CD4-positive, alpha-beta T cell treated with Interleukin-2 at 100 ng/mL for 4 hours (primary cell): ENCODE measurements around the gene INPP4A.

Experiments used
- DNase-seq: peaks from one replicate; pipeline ENCODE4 v3.0.0-alpha.2; 2020; ENCODE audit warnings: low spot score

The INPP4A gene

GRCh38 chr2:98514096-98514639 is 69.5 kb downstream of the INPP4A start:
- no peak for DNase-seq

DNA sequence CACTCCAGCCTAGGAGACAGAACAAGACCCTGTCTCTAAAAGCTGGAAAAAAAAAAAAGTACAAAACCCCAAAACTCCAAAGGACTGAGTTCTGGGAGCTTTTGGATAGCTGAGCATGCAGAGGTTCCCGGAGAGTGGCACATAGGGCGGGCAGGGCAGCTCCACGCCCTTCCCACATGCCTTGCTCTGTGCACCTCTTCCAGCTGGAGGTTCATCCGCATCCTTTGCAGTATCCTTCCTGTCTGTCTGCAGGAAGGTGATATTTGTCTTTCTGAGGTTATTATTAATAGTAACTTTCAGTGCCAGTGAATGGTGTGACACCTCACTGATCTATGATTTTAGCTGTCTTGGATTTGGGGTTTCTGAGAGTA is 70.2 kb downstream of the INPP4A start:
- no peak for DNase-seq

DNA sequence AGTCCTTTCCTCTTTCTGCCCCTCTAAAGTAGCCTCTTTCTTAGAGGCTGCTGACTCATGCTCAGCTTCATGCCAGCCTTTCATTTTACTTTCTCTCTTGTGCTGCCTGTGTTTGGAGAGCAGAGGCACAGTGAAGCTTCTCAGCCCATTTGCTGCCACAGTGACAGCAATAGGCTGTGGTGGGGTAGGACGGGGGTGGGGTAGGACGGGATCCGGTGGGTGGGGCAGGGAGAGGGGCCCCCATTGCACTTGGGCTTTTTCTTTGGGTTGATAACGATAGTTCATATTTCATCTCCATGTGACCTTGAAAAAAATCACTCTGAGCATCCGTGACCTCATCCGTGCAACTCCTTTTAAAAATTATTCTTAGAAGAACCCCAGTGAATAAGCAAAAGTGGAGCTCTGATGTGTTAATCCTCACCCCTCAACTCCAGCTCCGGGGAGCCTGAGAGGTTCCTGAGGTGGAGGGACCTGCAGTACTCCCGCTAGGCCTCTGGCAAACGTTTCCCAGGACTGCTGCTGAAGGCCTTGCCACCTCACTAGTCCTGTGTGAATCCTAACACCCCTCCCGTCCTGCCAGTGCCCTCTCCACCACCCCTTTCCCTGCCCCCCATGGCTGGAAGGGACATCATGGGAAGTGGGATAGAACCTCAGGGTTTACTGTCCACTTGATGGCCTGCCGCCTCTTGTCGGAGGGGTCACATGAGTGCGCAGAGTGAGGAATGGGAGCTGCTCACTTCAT is 70.8 kb downstream of the INPP4A start:
- DNase-seq: peak; percentile 25

DNA sequence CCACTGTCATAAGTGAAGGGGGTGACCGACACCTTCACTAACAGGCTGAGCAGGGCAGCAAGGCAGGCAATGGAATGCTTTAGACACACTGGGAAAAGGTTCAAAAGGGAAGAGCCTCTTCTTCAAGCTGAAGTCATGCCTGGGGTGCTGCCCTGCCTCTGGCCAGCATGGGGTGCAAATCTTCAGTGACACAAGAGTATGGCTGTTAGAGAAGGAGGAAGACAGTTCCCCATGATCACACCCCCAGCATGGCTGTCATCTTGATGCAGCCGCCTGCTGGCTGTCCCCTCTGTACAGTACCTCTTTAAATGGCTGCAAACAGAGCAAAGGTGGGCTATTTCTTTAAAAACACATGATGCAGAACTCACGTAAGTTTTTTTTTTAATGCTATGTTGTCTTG is 71.9 kb downstream of the INPP4A start:
- no peak for DNase-seq

DNA sequence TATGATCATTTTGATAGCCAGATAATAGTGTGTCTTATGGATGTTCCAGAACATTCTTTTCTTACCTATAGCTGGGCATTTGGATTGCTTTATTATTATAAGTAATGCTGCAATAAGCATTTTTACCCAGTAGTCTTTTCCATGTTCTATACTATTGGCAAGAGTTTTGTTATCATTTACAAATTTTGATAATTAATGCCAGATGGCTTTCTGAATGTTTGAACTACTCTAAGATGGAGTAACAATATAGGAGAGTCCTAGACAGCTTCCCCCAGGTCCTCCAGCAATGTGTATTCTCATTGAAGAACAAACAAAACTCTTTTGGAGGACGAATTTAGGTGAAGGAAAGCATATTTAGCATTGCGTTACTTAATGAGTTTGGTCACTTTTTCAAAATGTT is 73.0 kb downstream of the INPP4A start:
- DNase-seq: no peak

DNA sequence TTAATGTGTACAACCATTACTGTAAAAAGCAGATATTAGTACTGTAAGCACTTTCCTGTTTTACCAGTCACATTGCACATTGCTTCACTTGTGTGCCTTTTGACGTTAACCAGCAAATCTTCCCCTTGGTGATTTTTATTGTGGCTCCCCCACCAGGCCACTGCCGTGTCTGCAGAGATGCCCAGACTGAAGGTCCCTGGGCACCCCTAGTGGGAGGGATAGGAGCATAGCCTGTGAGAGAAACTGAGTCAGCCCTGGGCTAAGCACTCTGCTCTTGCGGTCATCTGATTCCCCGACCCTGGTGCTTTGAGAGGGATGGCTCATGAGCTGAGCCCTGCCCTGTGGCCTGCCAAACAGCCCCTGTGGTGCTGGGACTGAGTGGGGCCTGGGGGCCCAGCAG is 73.4 kb downstream of the INPP4A start:
- DNase-seq: peak; percentile 66

GRCh38 chr2:98519156-98519555 is 74.5 kb downstream of the INPP4A start:
- DNase-seq: no peak

DNA sequence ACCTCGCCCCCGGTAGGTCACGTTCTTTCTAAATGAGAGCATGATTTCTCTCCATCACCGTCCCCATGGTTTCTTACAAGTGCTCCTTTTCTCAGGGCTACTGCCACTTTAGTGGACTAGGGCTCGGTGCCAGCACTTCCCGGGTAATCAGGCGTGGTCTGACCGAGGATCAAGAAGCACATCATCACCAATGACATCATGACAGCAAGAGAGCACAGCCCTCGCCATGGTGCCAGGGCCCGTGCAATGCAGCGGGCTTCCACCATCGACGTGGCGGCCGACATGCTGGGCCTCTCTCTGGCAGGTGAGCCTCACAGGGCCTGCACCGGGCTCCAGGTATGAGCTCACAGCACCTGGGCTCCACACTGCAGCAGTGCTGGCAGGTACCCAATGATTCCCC is 75.2 kb downstream of the INPP4A start:
- no peak for DNase-seq

- no peak for DNase-seq
Observed at GRCh38 chr2:98520806-98521205, 76.1 kb downstream of the INPP4A start.

DNA sequence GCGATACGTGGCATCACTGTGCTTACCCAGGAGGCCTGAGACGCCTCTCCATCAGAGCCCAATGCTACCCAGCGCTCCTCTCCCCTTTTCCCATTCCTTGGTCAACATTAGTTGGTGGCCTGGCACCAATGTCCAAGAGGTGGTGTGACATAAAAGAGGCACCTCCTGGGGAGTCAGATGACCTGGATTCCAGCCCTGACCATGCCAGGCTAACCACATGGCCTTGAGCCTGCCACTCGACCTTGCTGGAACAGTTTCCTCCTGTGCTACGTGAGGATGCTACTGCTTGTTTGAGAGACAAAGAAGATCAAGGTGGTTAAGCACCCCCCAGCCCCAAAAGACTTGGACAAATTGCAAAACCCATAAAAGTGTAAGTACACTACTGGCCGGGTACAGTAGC is 76.6 kb downstream of the INPP4A start:
- no peak for DNase-seq

DNA sequence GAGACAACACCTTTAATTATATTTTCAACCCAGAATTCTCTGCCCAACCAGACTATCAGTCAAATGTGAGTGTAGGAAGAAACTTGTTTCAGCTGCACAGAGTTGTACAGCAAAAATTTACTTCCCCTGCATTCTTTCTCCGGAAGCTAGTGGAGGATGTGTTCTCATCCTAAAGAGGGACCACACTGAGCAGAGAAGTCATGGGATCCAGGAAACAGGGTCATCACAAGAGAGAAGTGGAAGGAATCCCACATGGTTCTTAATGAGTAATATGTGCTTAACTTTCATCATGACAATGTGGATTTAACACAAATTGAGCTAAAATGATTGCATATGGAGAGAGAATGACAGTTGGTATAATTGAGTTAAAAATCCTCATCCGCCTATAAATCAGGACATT is 78.2 kb downstream of the INPP4A start:
- DNase-seq: no peak

DNA sequence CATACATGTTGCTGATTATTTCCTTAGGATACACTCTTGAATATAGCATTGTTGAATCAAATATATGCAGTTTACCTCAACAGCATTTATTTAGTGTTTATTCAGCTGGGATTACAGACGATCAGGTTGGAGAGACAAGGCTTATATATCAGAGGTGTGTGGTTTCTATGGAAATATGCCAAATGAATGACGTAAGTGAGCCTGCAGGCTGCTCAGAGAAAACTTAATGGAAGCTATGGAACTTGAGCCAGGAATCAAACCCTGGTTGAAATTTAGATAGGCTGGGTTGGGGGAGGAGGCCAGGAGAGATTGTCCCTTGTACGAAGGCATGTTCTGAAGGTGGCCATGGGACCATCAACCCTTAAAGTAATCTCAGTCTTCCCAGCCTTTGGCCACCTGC is 79.5 kb downstream of the INPP4A start:
- no peak for DNase-seq

DNA sequence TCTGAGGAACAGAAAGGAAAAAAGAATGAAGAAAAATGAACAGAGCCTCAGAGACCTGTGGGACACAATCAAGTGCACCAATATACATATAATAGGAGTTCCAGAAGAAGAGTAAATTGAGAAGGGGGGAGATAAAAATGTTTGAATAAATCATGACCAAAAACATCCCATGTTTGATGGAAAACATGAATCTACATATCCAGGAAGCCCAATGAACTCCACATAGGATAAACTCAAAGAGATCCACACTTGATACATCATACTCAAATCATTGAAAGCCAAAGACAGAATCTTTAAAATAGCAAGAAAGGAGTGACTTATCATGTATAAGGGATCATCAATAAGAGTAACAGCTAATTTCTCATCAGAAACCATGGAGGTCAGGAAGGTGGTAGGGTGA is 83.7 kb downstream of the INPP4A start:
- DNase-seq: no peak

GRCh38 chr2:98530114-98530513 is 85.5 kb downstream of the INPP4A start:
- DNase-seq: no peak

GRCh38 chr2:98532756-98533155 is 88.1 kb downstream of the INPP4A start:
- DNase-seq: no peak

DNA sequence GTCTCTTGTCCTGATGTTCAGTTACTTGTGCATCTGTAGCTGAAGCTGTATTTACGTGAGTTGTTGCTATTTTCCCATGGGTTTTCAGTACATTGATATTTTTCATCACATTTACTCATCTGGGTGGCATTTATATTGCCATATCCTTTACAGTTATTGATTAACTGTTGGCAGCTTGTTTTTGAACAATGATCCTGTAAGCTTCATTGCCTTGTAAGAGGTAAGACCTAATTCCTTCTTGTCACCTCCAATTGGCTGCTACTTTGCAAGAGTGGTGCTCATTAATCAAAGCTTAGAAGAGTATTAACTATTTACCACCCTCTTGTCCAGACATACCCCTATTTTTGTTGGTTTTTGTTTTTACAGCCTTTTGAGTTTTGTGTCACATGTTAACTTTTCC is 88.9 kb downstream of the INPP4A start:
- no peak for DNase-seq

- no peak for DNase-seq
Observed at GRCh38 chr2:98534761-98535160, 90.1 kb downstream of the INPP4A start.

- DNase-seq: no peak
Observed at GRCh38 chr2:98535971-98536677, 91.5 kb downstream of the INPP4A start.

DNA sequence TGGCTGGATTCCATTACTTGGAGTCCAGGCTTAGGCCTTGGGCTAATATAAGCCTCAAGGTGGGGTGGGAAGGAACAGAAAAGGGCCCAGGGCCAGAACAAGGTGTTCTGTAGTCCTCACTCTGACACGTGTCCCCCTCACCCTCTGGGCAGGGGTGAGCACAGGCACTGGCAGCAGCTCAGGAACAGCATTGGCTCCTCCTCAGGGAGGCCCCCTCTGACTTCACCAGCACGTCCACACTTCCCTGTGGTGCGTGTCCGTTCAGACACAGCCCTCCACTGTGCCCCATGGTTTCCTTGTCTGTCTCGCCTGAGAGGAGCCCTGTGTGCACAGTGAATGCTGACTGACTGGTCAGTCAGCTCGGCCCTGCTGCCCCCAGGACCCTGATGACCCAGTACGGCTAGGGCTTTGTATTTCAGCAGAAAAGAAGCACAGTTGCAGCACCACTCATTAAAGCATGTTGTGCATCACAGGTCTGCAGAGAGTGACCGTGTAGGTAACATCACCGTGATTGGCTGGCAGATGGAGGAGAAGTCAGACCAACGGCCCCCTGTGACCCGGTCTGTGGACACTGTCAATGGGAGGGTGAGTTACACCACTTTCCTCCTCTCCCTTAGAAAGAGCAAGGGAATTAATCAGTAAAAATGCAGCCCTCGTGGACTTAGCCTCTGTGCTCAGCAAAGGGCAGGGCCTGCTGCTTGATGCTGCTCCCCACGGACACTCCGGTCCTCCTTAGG is 92.9 kb downstream of the INPP4A start:
- DNase-seq: no peak

- DNase-seq: no peak
Observed at GRCh38 chr2:98538280-98539041, 93.8 kb downstream of the INPP4A start.

DNA sequence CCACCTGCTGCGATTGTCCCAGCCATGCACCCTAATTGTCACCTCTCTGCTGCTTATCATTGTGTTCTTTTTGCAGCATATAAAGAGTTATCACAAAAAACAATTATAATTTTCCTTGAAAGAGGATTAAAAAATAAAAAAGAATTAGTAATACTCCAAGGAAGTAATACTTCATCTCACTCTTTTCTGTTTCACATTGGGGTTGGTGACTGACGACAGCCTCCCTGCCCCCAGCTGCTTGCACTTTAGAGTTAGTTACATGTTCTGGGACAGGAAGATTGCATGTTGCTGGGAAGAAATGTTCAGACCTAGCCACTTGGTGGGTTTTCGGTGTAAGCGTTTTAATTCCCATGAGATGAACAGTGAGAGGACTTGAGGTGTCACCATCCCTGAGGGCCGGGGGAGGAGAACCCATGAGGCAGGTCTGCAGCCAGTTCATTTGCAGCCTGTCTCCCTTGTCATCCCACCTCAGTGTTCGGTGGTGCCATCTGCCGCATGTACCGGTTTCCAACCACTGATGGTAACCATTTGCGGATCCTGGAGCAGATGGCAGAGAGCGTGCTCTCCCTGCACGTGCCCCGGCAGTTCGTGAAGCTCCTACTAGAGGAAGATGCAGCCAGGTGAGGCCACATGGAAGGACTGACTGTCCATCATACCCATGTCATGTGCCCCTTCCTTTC is 94.5 kb downstream of the INPP4A start:
- no peak for DNase-seq

- DNase-seq: no peak
Observed at GRCh38 chr2:98540536-98540935, 95.9 kb downstream of the INPP4A start.
